NCI-H2227 (cell line): ENCODE results near the gene ABCD1.
"Not testable (repeated sequence)": the region's sequence is repeated elsewhere in the genome, so short reads cannot be mapped to it uniquely, and the experiment has no call there.

Experiments used
- DNase-seq: peaks from one replicate; lab custom pipeline; 2025; ENCODE audit not compliant: unreplicated experiment; lab: John Stamatoyannopoulos, UW

Gene ABCD1

DNA sequence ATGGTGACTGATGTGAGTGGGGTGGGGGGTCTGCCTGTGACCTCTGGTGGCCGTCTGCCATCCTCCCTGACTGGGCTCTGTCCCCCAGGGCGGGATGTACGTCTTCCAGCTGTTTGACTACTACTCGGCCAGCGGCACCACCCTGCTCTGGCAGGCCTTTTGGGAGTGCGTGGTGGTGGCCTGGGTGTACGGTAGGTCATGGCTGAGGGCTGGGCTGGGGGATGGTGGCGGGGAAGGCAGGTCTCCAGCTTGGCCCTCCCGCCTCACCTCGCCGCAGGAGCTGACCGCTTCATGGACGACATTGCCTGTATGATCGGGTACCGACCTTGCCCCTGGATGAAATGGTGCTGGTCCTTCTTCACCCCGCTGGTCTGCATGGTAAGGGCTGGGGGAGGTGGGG lies 30.4 kb upstream of the ABCD1 start:
- not testable (repeated sequence) for DNase-seq

DNA sequence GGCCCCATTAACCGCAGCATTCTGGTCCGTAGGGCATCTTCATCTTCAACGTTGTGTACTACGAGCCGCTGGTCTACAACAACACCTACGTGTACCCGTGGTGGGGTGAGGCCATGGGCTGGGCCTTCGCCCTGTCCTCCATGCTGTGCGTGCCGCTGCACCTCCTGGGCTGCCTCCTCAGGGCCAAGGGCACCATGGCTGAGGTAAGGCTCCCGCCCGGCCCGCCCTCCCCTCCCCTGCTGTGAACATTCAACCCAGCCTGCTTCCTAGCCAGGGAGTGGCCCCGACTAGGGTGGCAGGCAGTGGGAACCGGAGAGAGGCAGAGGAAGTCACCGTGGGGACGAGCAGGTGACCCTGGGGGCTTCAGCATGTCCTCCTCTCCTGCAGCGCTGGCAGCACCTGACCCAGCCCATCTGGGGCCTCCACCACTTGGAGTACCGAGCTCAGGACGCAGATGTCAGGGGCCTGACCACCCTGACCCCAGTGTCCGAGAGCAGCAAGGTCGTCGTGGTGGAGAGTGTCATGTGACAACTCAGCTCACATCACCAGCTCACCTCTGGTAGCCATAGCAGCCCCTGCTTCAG lies 29.9 kb upstream of the ABCD1 start:
- no peak for DNase-seq

DNA sequence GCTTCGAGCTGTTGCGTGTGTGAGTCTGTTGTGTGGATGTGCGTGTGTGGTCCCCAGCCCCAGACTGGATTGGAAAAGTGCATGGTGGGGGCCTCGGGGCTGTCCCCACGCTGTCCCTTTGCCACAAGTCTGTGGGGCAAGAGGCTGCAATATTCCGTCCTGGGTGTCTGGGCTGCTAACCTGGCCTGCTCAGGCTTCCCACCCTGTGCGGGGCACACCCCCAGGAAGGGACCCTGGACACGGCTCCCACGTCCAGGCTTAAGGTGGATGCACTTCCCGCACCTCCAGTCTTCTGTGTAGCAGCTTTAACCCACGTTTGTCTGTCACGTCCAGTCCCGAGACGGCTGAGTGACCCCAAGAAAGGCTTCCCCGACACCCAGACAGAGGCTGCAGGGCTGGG lies 28.6 kb upstream of the ABCD1 start:
- no peak for DNase-seq

DNA sequence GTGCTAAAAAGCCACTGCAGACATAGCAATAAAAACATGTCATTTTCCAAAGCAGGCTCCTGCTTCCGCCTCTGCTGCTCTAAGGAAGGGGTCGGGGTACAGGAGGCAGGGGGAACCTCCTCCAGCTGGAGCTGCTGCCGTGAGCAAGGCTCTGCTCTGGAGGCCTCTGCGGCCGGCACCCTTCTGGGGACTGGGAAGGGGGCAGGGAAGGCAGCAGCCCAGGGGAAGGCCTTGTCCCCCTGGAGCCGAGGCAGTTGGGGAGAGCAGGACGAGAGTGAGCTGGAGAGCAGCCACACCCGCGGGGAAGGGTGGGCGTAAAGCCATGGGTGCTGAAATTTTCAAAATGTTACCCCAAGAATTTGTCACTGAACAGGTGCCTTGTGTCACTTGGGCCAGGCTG lies 28.1 kb upstream of the ABCD1 start:
- DNase-seq: not testable (repeated sequence)

DNA sequence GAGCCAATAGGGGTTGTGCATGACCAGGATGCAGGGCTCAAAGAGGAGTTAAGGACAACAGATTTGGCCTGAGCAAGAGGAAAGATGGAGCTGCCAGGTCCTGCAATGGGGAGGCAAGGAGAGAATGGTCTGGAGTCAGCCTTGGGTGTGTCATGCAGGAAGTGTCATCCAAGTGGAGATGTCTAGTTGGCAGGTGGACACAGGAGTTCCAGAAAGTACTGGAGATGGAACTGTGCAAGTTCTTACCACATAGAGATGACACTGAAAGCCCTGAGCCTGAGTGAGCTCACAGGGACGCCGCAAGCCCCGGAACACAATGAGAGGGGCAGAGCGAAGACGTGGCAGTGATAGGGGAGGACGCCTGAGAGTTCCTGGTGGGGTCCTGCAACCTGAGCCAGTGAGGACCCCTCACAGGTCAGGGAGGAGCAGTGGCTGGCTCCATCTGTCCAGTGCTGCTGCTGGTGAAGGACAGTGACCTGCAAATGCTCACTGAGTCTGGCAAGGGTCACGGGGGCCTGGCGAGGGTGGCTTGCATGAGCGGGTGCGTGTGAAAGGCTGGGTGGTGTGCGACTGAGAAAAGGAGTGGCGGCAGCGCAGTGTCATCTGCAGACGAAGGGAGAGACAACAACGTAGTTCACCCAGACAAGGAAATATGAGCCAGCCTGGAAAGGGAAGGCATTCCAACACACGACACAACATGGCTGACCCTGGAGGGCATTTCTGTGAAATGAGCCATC lies 27.5 kb upstream of the ABCD1 start:
- DNase-seq: not testable (repeated sequence)

DNA sequence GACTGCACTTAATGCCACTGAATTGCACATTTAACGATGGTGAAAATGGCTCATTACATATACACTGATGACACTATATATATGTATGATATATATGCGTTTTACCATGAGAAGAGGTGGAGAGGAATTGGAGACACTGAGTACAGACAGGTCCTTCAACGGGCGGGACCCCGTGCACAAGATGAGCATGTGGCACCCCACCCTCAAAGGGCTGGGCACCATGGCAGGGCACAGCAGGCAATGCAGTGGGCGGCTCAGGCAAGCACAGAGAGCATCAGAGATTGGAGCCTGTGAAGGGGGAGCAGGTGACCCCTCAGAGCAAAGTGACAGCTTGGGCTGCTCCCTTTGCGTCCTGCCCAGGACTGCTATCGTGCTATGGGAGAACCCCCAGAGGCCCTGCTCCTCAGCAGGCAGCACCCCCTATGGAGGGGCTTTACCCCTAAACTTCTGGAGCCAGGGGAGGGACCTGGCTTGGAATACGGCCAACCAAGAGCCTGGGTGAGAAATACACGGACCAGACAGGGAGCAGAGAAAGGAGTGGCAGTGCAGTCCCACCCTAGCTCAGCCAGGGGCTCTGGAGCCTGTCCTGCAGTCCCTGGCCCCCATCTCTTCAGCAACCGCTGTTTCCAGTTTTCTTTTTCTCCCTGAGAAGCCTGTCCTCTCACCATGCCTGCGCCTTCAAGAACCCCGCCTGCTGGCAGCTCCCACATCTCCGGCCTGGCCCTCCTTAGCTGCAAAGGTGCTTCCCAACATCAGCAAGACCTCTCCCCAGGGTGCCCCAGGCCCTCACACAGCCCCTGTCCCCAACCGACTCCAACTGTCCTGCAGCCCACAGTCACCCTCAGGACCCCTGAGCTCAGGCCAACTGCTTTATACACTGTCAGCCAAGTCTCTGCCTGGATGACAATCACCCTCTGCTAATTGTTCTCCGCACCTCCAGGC lies 26.5 kb upstream of the ABCD1 start:
- no peak for DNase-seq

DNA sequence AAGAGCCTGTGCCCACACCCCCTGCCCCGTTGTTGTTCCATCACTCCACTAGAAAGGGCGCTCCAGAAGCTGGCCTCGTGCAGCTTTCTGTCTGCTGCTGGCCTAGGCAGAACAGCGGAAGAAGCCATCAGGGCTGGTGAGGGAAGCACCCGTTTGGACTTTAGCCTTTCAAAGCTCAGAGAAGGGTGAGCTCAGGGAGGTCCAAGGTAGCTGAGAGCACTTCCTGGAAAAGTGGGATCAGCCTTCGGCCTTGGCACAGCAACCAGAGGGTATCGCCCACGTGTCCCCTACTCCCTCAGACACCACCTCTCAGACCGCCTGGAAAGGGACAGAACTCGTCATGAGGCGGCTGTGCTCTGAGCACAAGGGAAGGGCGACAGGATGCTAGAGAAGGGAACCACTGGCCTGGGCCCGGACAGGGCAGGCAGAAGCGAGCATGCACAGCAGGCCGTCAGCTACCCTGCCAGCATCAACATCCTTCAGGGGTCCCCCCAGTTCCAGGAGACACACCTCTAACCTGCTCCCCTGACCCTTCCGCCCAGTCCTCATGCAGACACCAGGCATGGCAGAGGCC lies 25.4 kb upstream of the ABCD1 start:
- DNase-seq: not testable (repeated sequence)

DNA sequence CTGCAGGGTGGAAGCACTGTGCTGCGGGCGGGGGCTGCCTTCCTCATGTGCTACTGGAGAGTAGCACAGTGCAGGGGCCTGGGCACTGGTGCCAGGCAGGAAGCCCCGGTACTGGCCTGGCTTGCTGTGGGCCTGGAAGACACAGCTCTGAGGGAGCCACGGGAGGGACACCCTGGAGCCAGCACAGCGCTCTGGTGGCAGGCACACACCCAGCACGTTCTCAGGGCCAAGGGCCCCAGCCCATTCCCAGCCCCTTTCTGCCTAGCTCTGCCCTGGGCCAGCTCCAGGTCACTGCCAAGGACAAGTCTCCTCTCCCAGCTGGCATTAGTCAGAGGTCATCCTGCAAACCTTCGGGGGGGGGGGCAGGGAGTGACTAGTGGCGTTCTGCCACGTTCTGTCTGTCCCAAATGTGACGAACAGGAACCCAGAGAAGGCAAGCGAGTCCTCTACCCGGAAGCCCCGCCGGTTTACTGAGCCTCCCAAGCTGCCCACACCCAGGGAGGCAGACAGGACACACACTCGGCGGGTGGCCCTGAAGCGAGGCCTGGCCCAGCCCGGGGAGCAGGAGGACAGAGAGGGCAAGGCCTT lies 24.8 kb upstream of the ABCD1 start:
- DNase-seq: not testable (repeated sequence)

DNA sequence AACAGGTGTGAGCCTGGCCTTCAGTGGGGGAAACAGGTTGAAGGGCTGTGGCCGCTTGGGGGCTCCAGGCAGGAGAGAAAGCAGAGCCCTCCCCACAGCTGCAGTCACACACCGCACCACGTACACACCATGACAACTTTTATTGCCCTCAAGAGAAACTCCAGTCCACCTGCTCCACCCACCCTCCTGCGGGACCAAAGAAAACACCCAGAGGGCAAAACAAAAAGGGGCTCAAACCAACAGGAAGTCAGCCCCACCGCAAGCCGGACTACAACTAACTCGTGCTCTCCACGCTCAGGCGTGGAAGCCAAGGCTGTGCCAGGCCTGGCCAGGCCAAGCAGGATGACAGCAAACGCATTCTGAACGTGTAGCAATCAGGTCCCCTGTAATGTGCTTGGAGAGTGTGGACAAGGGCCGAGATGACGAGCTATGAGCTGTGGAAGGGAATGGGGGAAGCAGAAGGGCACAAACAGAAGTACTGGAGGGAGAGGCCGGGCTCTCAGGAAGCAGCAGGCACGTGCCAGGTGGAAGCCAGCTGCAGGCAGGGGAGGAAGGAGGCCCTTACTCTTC lies 24.2 kb upstream of the ABCD1 start:
- no peak for DNase-seq

DNA sequence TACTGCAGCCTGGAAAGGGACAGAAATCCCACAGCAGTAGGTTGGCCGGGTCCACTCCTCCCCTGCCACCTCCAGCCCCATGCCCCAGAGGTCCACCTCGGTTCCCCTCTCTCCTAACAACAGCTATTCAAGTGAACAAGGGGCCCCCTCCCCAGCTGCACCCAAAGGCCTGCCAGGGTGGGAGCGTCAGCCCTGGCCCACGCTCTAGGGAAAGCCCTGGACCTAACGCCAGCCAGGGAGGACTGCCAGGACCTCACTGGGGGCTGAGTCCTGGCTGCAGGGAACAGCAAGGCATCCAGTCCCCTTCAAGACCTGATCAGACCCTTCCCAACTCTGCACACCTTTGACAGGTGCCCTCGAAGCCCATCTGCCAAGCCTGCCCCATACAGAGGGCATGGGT lies 23.7 kb upstream of the ABCD1 start:
- no peak for DNase-seq

DNA sequence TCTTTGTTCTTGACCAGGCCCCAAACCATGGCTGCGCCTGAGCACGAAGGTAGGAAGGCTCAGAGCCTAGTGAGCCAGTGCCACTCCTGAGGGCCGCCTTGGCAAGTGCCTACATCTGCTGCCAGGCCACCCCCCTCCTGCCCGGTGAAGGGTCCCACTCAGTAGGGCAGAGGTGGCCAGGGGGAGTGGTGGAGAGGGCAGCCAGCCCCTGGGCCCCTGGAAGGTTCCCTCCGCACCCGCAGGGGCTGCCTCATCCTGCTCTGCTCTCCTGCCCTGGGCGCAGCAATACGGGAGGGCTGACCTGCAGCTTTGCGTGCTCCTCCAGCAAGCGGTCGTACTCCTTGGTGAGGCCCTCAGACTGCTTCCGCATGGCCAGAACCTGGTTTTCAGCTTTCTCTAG lies 22.9 kb upstream of the ABCD1 start:
- DNase-seq: no peak

DNA sequence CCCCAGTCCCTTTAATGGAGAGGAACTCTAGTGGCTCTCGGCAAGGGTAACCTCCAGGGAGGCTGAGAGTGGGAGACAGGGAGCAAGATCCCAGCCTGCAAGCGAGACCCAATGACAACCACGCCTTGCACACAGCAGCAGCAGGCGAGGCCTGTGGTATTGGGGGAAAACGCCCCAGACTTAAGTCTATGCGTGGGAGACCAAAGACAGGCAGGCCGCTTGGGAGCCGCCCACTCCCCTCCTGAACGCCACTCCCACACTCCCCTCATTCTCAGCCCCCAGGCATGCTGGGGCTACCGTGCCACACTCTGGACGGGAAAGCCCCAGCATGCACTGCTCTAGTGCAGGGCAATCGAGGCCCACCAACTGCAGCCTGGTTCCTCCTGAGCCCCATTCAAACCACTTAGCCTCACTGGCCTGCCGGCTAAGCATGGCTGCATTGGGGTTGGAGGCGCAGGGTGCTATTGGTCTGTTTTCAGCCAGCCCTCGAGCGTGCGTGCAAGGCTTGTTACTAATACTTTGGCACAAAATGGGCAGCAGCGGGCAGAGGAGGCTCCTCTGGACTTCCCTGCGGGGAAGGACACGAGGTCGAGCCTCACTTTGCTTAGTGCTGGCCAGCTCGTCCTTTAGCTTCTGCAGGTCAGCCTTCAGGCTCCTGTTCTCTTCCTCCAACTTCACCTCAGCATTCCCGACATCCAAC lies 22.2 kb upstream of the ABCD1 start:
- no peak for DNase-seq

DNA sequence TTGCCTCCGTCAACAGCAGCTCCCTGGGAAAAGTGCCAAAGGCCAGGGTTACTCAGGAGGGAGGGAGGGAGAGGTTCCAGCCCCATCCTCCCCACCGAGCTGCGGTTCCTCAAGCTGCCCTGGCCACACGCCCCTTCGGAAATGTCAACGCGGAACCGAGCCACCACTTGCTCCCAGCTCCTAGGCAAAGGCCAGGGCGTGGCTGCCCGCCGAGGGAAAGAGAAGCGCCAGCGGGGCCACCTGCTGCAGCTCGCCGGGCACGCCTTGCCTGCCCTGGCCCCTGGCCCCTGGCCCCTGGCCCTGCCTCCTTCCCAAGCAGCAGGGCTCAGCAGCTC lies 21.7 kb upstream of the ABCD1 start:
- no peak for DNase-seq

DNA sequence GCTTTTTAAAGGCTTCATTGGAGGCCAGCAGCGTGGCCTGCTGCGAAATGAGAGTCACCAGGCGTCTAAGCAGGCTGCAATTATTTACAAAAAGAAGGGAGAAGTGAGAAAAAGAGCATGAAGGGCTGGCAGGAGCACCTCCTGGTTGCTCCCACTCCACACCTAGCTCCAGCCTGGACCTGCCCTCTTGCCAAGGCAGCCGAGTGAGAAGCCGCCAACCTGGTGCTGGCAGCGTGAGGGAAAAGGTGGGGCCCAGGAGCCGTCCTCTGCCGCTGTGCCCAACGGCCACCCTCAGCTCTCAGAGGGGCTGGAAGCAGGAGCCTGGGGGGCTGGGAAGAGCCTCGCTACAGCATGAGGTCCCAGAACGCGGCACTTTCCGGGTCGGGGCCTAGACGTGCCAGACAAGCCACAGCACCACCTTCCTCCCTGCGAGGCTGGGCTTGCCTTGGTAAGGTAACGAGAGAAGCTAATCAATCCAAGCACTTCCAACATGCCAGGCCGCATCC lies 20.6 kb upstream of the ABCD1 start:
- DNase-seq: no peak

DNA sequence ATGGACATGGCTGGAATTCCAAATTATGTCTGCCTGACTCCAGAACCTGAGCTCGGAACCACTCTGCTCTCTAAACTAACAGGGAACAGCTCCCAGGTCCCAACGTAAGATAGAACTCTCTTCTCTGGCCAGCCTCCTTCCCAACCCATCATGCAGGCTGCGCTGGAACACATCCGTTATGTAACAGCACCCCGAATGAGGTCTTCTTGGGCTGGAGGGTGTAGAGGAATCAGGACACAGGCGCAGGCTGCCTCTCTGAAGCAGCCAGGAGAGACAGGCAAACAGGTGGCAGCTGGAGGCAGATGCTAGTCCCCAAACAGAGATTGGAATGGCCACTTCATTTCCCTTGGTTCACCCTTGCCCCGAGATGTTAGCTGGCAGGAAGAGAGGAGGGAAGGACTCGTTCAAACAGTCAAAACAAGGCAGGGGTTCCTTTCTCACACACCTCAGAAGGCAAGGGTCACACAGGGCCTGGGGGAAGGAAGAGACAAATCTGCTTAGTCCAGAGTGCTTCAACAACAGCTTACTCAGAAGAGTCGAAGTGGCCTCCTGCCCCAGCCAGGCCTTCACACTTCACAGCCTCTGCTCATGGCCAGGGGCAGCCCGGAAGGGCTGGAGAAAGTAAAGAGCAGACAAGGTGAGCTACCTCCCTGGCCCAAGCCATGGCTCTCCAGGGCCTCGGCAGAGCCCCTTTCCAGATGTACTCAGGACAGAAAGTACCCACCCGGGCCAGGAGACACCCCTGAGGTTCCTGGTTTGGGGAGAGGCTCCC lies 19.8 kb upstream of the ABCD1 start:
- not testable (repeated sequence) for DNase-seq

DNA sequence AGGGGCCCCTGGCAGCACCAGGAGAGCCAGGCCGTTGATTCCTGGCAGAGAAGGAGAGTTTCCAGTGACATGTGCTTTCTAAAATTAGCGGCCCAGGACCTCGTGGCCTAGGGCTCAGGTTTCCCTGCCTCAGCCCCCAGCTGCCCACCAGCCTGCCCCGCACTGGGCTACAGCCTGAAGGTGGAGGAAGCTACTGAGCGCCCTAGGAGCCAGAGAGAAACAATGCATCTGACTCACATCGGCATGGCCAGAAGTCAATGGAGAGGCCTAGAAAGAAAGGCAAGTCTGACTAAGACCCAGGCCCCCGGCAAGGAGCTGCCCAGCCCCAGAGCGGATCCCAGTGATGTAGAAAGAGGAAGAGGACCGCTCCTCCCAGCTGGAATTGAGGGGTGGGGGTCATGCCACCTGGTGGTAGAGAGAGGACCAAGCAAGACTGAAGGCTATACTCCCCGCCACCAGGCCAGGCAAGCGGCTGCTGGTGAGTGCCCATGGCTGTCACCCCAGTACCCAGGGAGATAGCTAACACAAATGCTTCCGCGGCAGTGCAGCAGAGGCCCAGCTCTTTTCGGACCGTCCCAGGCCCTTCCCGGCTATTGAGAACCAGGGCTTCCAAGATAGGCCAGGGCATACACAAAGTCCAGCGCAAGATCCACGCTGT lies 19.1 kb upstream of the ABCD1 start:
- DNase-seq: not testable (repeated sequence)

DNA sequence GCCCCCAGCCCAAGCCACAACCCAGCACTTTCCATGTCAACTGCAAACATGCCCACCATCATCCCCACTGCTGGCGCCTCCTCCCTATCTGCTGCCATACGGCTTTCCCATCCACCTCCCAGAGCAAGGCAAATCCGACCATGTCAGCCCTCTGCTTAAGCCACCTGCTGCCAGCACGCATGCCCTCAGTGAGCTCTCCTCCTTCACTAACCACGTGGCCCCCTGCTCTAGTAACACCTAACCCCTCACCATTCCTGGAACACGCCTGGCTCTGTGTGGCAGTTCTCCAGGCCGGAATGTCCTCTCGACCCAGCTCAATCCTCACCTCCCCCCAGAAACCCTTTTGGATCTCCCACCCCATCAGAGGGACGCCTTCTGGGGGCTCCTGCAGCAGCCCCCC lies 17.9 kb upstream of the ABCD1 start:
- DNase-seq: no peak

DNA sequence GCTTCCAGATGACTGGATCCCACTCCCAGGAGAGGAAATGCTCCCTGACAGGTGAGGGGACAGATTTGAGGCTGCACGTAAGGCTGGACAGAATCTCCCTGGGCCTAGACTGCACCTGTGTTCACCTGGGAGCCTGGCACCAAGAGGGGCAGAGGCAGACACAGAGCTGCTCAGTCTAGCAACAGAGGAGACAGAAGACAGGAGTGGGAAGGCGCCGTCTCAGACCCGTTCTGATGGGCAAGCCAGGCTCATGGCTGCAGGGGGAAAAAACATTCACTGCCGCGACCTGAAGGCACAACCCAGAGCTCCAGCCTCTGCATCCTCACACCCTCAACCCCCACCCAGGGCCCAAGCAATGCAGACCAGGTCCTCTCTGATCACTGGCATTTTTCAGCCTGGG lies 17.2 kb upstream of the ABCD1 start:
- no peak for DNase-seq

DNA sequence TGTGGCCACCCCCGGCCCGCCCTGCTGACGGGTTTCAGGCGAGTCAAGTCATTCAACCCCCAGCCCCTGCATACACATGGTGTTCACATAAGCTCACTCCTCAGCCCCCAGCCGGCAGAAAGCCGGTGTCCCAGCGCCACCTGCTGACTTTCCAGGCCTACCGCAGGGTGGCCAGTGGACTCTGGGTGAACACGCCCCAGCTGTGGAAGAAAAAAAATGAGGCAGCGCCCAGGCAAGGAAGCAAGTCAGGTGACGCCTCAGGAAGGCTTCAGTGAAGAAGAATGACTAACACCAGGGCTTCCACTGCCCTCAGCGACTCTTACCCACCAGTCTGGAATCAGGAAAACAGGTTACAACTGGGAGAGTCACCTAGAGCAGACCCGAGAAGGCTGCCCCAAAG lies 16.2 kb upstream of the ABCD1 start:
- DNase-seq: peak; percentile 87
